ENCODE results near the gene FTCDNL1. TPM values are rescaled to one million over a fixed set of nuclear protein-coding genes. Genes with fewer than 3 reads are reported as not detected.

Gene FTCDNL1
- total and polyA plus RNA-seq, 2 experiments from 2014 or later, result 1.4 to 6.1 TPM

DNA sequence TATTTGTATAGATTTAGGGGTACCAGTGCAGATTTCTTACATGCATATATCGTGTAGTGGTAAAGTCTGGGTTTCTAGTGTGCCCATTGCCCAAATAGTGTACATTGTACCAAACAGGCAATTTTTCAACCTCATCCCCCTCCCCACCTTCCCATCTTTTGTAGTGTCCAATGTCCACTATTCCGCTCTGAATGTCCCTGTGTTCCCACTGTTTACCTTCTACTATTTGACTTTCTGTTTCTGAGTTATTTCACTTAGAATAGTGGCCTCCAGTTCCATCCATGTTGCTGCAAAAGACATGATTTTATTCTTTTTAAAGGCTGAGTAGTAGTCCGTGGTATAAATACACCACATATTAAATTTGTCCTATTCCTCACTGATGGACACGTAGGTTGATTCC lies 132.9 kb downstream of the FTCDNL1 start:
- Histone ChIP-seq H3K4me2 (no peak overlapping the region), H3K4me3 (no peak overlapping the region), H3K27me3 (no peaks in the 10 kb centered on the region), H3K4me1 (ENCODE audit: insufficient read depth) (peaks cover 6% of the 10 kb centered on the region), H3K9me3 (ENCODE audit: low read depth) (no peaks in the 10 kb centered on the region), H3K9me2 (replicated peaks; ENCODE audit: insufficient read depth) (no peaks in the 10 kb centered on the region), H4K20me1 (ENCODE audit: insufficient read depth, poor library complexity, severe bottlenecking) (no peaks in the 10 kb centered on the region), H2AFZ (no peak overlapping the region), H3K79me2 (no peaks in the 10 kb centered on the region), H3K27ac (no peak overlapping the region), H3K36me3 (replicated peaks; ENCODE audit: insufficient read depth, low read depth) (no peaks in the 10 kb centered on the region)
- WGBS (ENCODE audit: low lambda C conversion rate, missing lambda C conversion rate), result 96% methylated on average over 4 of the region's 4 CpGs
- DNase-seq (ENCODE audit: low spot score), result no peak
- TF ChIP-seq, protein P1, sequence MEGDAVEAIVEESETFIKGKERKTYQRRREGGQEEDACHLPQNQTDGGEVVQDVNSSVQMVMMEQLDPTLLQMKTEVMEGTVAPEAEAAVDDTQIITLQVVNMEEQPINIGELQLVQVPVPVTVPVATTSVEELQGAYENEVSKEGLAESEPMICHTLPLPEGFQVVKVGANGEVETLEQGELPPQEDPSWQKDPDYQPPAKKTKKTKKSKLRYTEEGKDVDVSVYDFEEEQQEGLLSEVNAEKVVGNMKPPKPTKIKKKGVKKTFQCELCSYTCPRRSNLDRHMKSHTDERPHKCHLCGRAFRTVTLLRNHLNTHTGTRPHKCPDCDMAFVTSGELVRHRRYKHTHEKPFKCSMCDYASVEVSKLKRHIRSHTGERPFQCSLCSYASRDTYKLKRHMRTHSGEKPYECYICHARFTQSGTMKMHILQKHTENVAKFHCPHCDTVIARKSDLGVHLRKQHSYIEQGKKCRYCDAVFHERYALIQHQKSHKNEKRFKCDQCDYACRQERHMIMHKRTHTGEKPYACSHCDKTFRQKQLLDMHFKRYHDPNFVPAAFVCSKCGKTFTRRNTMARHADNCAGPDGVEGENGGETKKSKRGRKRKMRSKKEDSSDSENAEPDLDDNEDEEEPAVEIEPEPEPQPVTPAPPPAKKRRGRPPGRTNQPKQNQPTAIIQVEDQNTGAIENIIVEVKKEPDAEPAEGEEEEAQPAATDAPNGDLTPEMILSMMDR (IDR thresholded peaks at IDR 0.05; ENCODE audit: poor library complexity), result no peak
- TF ChIP-seq EZH2 (IDR thresholded peaks at IDR 0.05; ENCODE audit: borderline replicate concordance) (no peak), EZH2phosphoT487 (IDR thresholded peaks at IDR 0.05; ENCODE audit: low read depth, severe bottlenecking, unreplicated experiment) (no peak)

- Histone ChIP-seq H3K9me2 (replicated peaks; ENCODE audit: insufficient read depth) (no peaks in the 10 kb centered on the region), H3K4me3 (no peak overlapping the region), H3K27ac (no peak overlapping the region), H3K4me1 (ENCODE audit: insufficient read depth) (peaks cover 6% of the 10 kb centered on the region), H4K20me1 (ENCODE audit: insufficient read depth, poor library complexity, severe bottlenecking) (no peaks in the 10 kb centered on the region), H3K79me2 (no peaks in the 10 kb centered on the region), H3K4me2 (no peak overlapping the region), H3K9me3 (ENCODE audit: low read depth) (no peaks in the 10 kb centered on the region), H3K27me3 (no peaks in the 10 kb centered on the region), H2AFZ (no peak overlapping the region), H3K36me3 (replicated peaks; ENCODE audit: insufficient read depth, low read depth) (no peaks in the 10 kb centered on the region)
- TF ChIP-seq EZH2phosphoT487 (IDR thresholded peaks at IDR 0.05; ENCODE audit: low read depth, severe bottlenecking, unreplicated experiment) (no peak), EZH2 (IDR thresholded peaks at IDR 0.05; ENCODE audit: borderline replicate concordance) (no peak)
- TF ChIP-seq, protein P1 (IDR thresholded peaks at IDR 0.05; ENCODE audit: poor library complexity), result no peak
- DNase-seq (ENCODE audit: low spot score), result no peak
These were observed 133.4 kb downstream of the FTCDNL1 start for GRCh38 chr2:199717587-199717907.

- H3K4me3 ChIP-seq, result no peak overlapping the region
- no peaks in the 10 kb centered on the region for H4K20me1 ChIP-seq (ENCODE audit: insufficient read depth, poor library complexity, severe bottlenecking)
- H3K9me3 ChIP-seq (ENCODE audit: low read depth), result no peaks in the 10 kb centered on the region
- no peaks in the 10 kb centered on the region for H3K9me2 ChIP-seq (replicated peaks; ENCODE audit: insufficient read depth)
- H2AFZ ChIP-seq, result no peak overlapping the region
- H3K36me3 ChIP-seq (replicated peaks; ENCODE audit: insufficient read depth, low read depth), result no peaks in the 10 kb centered on the region
- H3K27me3 ChIP-seq, result no peaks in the 10 kb centered on the region
- H3K4me1 ChIP-seq (ENCODE audit: insufficient read depth), result peaks cover 6% of the 10 kb centered on the region
- no peak for DNase-seq (ENCODE audit: low spot score)
- no peak overlapping the region for H3K4me2 ChIP-seq
- H3K27ac ChIP-seq, result no peak overlapping the region
- H3K79me2 ChIP-seq, result no peaks in the 10 kb centered on the region
- no peak for TF ChIP-seq EZH2 (IDR thresholded peaks at IDR 0.05; ENCODE audit: borderline replicate concordance)
- TF ChIP-seq, protein P1 (IDR thresholded peaks at IDR 0.05; ENCODE audit: poor library complexity), result no peak
- no peak for TF ChIP-seq EZH2phosphoT487 (IDR thresholded peaks at IDR 0.05; ENCODE audit: low read depth, severe bottlenecking, unreplicated experiment)
- WGBS (ENCODE audit: low lambda C conversion rate, missing lambda C conversion rate), result 64% methylated on average over 4 of the region's 4 CpGs
These were observed 134.0 kb downstream of the FTCDNL1 start for GRCh38 chr2:199716807-199717586.

Data from hepatocyte (in vitro differentiated cells).